H1 (cell line): ENCODE data around the gene CTU1. TPM values are rescaled to one million over a fixed set of nuclear protein-coding genes. Genes with fewer than 3 reads are reported as not detected.
"Not testable (repeated sequence)": the region's sequence is repeated elsewhere in the genome, so short reads cannot be mapped to it uniquely, and the experiment has no call there.

Source experiments
- CTCF ChIA-PET: fragments of 300-600 bp; sonication (Branson Sonifier 250); formaldehyde crosslinking; loops from one replicate; lab custom pipeline; 2021; ENCODE audit not compliant: partially characterized antibody; lab: Charles Lee
- POLR2A ChIA-PET: fragments of 300-600 bp; sonication (Branson Sonifier 250); formaldehyde crosslinking; loops from one replicate; lab custom pipeline; 2021; ENCODE audit warnings: inconsistent platforms; ENCODE audit not compliant: partially characterized antibody; lab: Charles Lee
- DNase-seq, 2 experiments: peaks; one replicate each; pipeline versions ENCODE4 v3.0.0 to v3.0.0-alpha.2; 2010 to 2022; ENCODE audit warnings: low spot score in 2 of 2, low read depth in 1 of 2, mixed read lengths in 1 of 2
- FAIRE-seq: peaks from 2 replicates; lab custom pipeline; 2011; peaks lifted over from hg19 to GRCh38; lab: Jason Lieb, UNC
- H2AFZ ChIP-seq: 2 replicates; pipeline ENCODE4 v1.8.1; 2012; ENCODE audit warnings: low read length, inconsistent platforms
- H2AK5ac ChIP-seq: 2 replicates; pipeline ENCODE4 v1.6.1; 2013; ENCODE audit warnings: low read depth, low read length
- H2BK120ac ChIP-seq: replicated peaks from 2 replicates; pipeline ENCODE3; 2013; ENCODE audit warnings: low read depth, low read length, inconsistent platforms
- H2BK12ac ChIP-seq: 2 replicates; pipeline ENCODE4 v1.6.1; 2013; ENCODE audit warnings: low read depth, low read length
- H2BK15ac ChIP-seq: 2 replicates; pipeline ENCODE4 v1.6.1; 2013; ENCODE audit warnings: low read length
- H2BK20ac ChIP-seq: 2 replicates; pipeline ENCODE4 v1.6.1; 2013; ENCODE audit warnings: low read length
- H2BK5ac ChIP-seq: 2 replicates; pipeline ENCODE4 v1.6.1; 2013; ENCODE audit warnings: low read depth, low read length
- H3K14ac ChIP-seq: 2 replicates; pipeline ENCODE4 v1.6.1; 2013; ENCODE audit warnings: inconsistent platforms; ENCODE audit not compliant: insufficient read length
- H3K18ac ChIP-seq: 2 replicates; pipeline ENCODE4 v1.6.1; 2013; ENCODE audit warnings: low read length; ENCODE audit errors: extremely low read depth
- H3K23ac ChIP-seq: 2 replicates; pipeline ENCODE4 v1.6.1; 2013; ENCODE audit warnings: inconsistent platforms; ENCODE audit not compliant: insufficient read length
- H3K23me2 ChIP-seq: 2 replicates; pipeline ENCODE4 v1.6.1; 2013; ENCODE audit warnings: low read depth, low read length
- H3K27ac ChIP-seq: 2 replicates; pipeline ENCODE4 v1.6.1; 2011; ENCODE audit warnings: low read depth, low read length, inconsistent platforms
- H3K27me3 ChIP-seq, 4 experiments: replicated peaks in 1 of 4; 1 replicate in 1 of 4; 2 replicates in 3 of 4; pipeline versions ENCODE4 v1.6.1 to v1.8.1; 2011 to 2013; ENCODE audit warnings: low read length in 3 of 4, mild to moderate bottlenecking in 3 of 4, inconsistent platforms in 2 of 4, mixed read lengths in 2 of 4, moderate library complexity in 1 of 4; ENCODE audit not compliant: control insufficient read depth in 3 of 4, insufficient read depth in 3 of 4; ENCODE audit errors: extremely low read depth in 1 of 4
- H3K36me3 ChIP-seq, 4 experiments: 2 replicates each; pipeline versions ENCODE4 v1.6.1 to v1.8.1; 2011 to 2013; ENCODE audit warnings: mild to moderate bottlenecking in 4 of 4, low read length in 3 of 4, moderate library complexity in 2 of 4, control low read depth in 1 of 4, inconsistent platforms in 1 of 4; ENCODE audit not compliant: insufficient read depth in 4 of 4, control insufficient read depth in 2 of 4
- H3K4ac ChIP-seq: replicated peaks from 2 replicates; pipeline ENCODE3; 2013; ENCODE audit warnings: low read length, low read depth, mixed read lengths, inconsistent platforms; ENCODE audit not compliant: insufficient read length
- H3K4me1 ChIP-seq, 4 experiments: replicated peaks in 1 of 4; 1 replicate in 1 of 4; 2 replicates in 3 of 4; pipeline versions ENCODE4 v1.6.1 to v1.8.1; 2011 to 2013; ENCODE audit warnings: low read length in 3 of 4, inconsistent platforms in 2 of 4, mixed read lengths in 1 of 4; ENCODE audit not compliant: insufficient read depth in 4 of 4, control insufficient read depth in 3 of 4
- H3K4me2 ChIP-seq, 2 experiments: 2 replicates each; pipeline versions ENCODE4 v1.6.1 to v1.8.1; 2011 to 2013; ENCODE audit warnings: low read depth in 2 of 2, low read length in 2 of 2, control low read depth in 1 of 2, inconsistent platforms in 1 of 2, mild to moderate bottlenecking in 1 of 2; ENCODE audit not compliant: insufficient read depth in 1 of 2
- H3K4me3 ChIP-seq, 4 experiments: fragments of 200-600, 300-600 bp in 1 of 4; sonication (generic), shearing (Covaris generic), sonication (Bioruptor Twin) in 1 of 4; 2 replicates each; pipeline versions ENCODE4 v1.5.1 to v1.8.1; 2011 to 2016; ENCODE audit warnings: low read length in 4 of 4, low read depth in 3 of 4, control low read depth in 2 of 4, inconsistent platforms in 2 of 4, mild to moderate bottlenecking in 2 of 4, mixed read lengths in 1 of 4, moderate library complexity in 1 of 4; ENCODE audit not compliant: insufficient read depth in 2 of 4; ENCODE audit errors: extremely low read depth in 1 of 4
- H3K56ac ChIP-seq: replicated peaks from 2 replicates; pipeline ENCODE3; 2013; ENCODE audit warnings: low read depth, mild to moderate bottlenecking, mixed read lengths, low read length, inconsistent platforms; ENCODE audit not compliant: insufficient read length
- H3K79me1 ChIP-seq: 2 replicates; pipeline ENCODE4 v1.6.1; 2013; ENCODE audit warnings: low read depth, low read length, control low read depth
- H3K79me2 ChIP-seq, 2 experiments: 2 replicates each; pipeline versions ENCODE4 v1.6.1 to v1.8.1; 2012 to 2013; ENCODE audit warnings: low read length in 2 of 2, mild to moderate bottlenecking in 2 of 2, inconsistent platforms in 1 of 2; ENCODE audit not compliant: insufficient read depth in 2 of 2, control insufficient read depth in 1 of 2
- H3K9ac ChIP-seq, 4 experiments: replicated peaks in 1 of 4; 1 replicate in 1 of 4; 2 replicates in 3 of 4; pipeline versions ENCODE4 v1.6.1 to v1.8.1; 2011 to 2013; ENCODE audit warnings: low read depth in 3 of 4, low read length in 3 of 4, control low read depth in 2 of 4, mild to moderate bottlenecking in 2 of 4, moderate library complexity in 2 of 4, inconsistent platforms in 1 of 4; ENCODE audit errors: extremely low read depth in 1 of 4
- H3K9me3 ChIP-seq, 2 experiments: 2 replicates each; pipeline versions ENCODE4 v1.6.1 to v1.8.1; 2012 to 2013; ENCODE audit warnings: mild to moderate bottlenecking in 2 of 2, moderate library complexity in 2 of 2, control low read depth in 1 of 2, inconsistent platforms in 1 of 2, low read depth in 1 of 2, low read length in 1 of 2, mixed read lengths in 1 of 2; ENCODE audit not compliant: insufficient read depth in 2 of 2
- H4K20me1 ChIP-seq, 2 experiments: replicated peaks in 1 of 2; 2 replicates each; pipeline versions ENCODE3 to v1.8.1; 2011 to 2013; ENCODE audit warnings: inconsistent platforms in 2 of 2, low read length in 2 of 2, mild to moderate bottlenecking in 1 of 2; ENCODE audit not compliant: insufficient read depth in 2 of 2, control insufficient read depth in 1 of 2
- H4K5ac ChIP-seq: 2 replicates; pipeline ENCODE4 v1.6.1; 2013; ENCODE audit warnings: low read length, low read depth, mixed read lengths, inconsistent platforms; ENCODE audit not compliant: insufficient read length
- H4K8ac ChIP-seq: 2 replicates; pipeline ENCODE4 v1.8.0; 2013; ENCODE audit warnings: mild to moderate bottlenecking, moderate library complexity, low read length, inconsistent platforms; ENCODE audit not compliant: insufficient read depth; ENCODE audit errors: extremely low read depth
- H4K91ac ChIP-seq: replicated peaks from 2 replicates; pipeline ENCODE3; 2013; ENCODE audit warnings: low read length, mixed read lengths, inconsistent platforms; ENCODE audit not compliant: insufficient read length
- CTBP2 ChIP-seq: IDR thresholded peaks from 2 replicates; pipeline ENCODE4 v1.7.0; 2011; ENCODE audit warnings: borderline replicate concordance, mild to moderate bottlenecking, moderate library complexity, mixed read lengths, low read length; ENCODE audit not compliant: insufficient read depth, insufficient read length
- CTCF ChIP-seq, 3 experiments: IDR thresholded peaks; 1 replicate in 2 of 3; 2 replicates in 1 of 3; pipeline versions ENCODE4 v1.5.1 to v1.6.1; 2011; ENCODE audit warnings: low read length in 3 of 3, mild to moderate bottlenecking in 3 of 3, inconsistent platforms in 2 of 3, low read depth in 1 of 3, moderate library complexity in 1 of 3; ENCODE audit not compliant: insufficient read depth in 1 of 3; ENCODE audit errors: control extremely low read depth in 1 of 3
- SIN3A ChIP-seq, 2 experiments: IDR thresholded peaks in 1 of 2; conservative IDR thresholded peaks in 1 of 2; 2 replicates each; pipeline ENCODE4 v1.6.1; 2011 to 2012; ENCODE audit warnings: low read length in 2 of 2, improper control_type of control experiment in 1 of 2, low read depth in 1 of 2, mild to moderate bottlenecking in 1 of 2
- SP4 ChIP-seq: IDR thresholded peaks from 2 replicates; pipeline ENCODE4 v1.6.1; 2012; ENCODE audit warnings: low read length, inconsistent platforms
- WGBS, 2 experiments: shearing (Covaris generic) in 1 of 2; methylation state at CpG; one replicate each; pipeline versions ENCODE4 v1.1.6 to v1.1.7; 2013 to 2015; ENCODE audit warnings: low lambda C conversion rate in 2 of 2, mixed read lengths in 2 of 2, inconsistent platforms in 1 of 2, low coverage in 1 of 2, missing lambda C conversion rate in 1 of 2; ENCODE audit not compliant: insufficient replicate concordance in 2 of 2, insufficient coverage in 1 of 2, insufficient read length in 1 of 2; ENCODE audit errors: extremely low coverage in 1 of 2, missing lambda C conversion rate in 1 of 2; 5-methylcytosine and 5-hydroxymethylcytosine counted together
- polyA plus RNA-seq, 7 experiments: library from polyadenylated mRNA; depleted of rRNA in 3 of 7; stranded (reverse) in 5 of 7; unstranded in 2 of 7; fragments of >200 nt in 5 of 7; fragments of 200-250 nt in 2 of 7; gene quantifications; 1 replicate in 5 of 7; 2 replicates in 1 of 7; 4 replicates in 1 of 7; pipeline versions ENCODE4 v1.2.1 to v1.2.3, GENCODE V29; 2011 to 2013; ENCODE audit warnings: missing spikeins in 2 of 7, mixed read lengths in 2 of 7
- total RNA-seq: library from RNA; stranded (reverse); fragmentation: NEBNext Ultra II Directional; extraction: Animal tissue kit (Norgen Biotek cat#: 25700); gene quantifications from 2 replicates; pipeline ENCODE4 v1.2.1, GENCODE V29; 2021

Gene CTU1
- total and polyA plus RNA-seq, 2 of the 8 experiments (the other 6 are each of a cell fraction or from before 2014, with no cell fraction given) = 4.6 to 7.2 TPM

GRCh38 chr19:51143486-51143885, 35.3 kb upstream of the CTU1 start (continued):
- no peak for TF ChIP-seq SIN3A (conservative IDR thresholded peaks at IDR 0.05 in 1 of 2, IDR thresholded peaks at IDR 0.05 in 1 of 2; ENCODE audit: low read depth in 1 of 2, low read length in 2 of 2)
- no peak for TF ChIP-seq CTCF (IDR thresholded peaks at IDR 0.05; ENCODE audit: control extremely low read depth in 1 of 3, insufficient read depth in 1 of 3, low read depth in 1 of 3, low read length in 3 of 3)
- TF ChIP-seq SP4 = no peak
- TF ChIP-seq CTBP2 = no peak

- H3K4ac ChIP-seq, H3K4me3 ChIP-seq, H3K9ac ChIP-seq, H2BK5ac ChIP-seq, H2BK12ac ChIP-seq, H2AK5ac ChIP-seq, H3K79me1 ChIP-seq, H2AFZ ChIP-seq, H3K36me3 ChIP-seq, FAIRE-seq, H4K20me1 ChIP-seq, H2BK15ac ChIP-seq, H3K18ac ChIP-seq, H3K56ac ChIP-seq, POLR2A ChIA-PET, H4K91ac ChIP-seq, H4K8ac ChIP-seq, H2BK20ac ChIP-seq, H4K5ac ChIP-seq, H3K27me3 ChIP-seq, H3K79me2 ChIP-seq, H3K14ac ChIP-seq, H3K27ac ChIP-seq, DNase-seq, H3K4me2 ChIP-seq, H3K9me3 ChIP-seq, H3K23me2 ChIP-seq, H2BK120ac ChIP-seq, H3K23ac ChIP-seq: not testable (repeated sequence)
- CTCF ChIA-PET = interaction anchor here (4.0 kb wide), 1 partner anchor 14 kb away, joined by 21 read pairs; no protein-coding TSS in a partner anchor
- H3K4me1 ChIP-seq = peaks cover 4 to 14% (median 8%) of the 10 kb centered on the region in 4 experiments; a peak in 5 of 7 replicates
- WGBS, 2 experiments = 71% methylated on average over 9 of the region's 15 CpGs; no CpG with 5 or more reads in 1 of the 2 experiments
Measured at GRCh38 chr19:51142809-51143475, 34.7 kb upstream of the CTU1 start.
